Gastrocnemius medialis (tissue), 4 donors: ENCODE results near the gene ZNF689.

Experiments
- CTCF ChIP-seq, 5 experiments: fragments of 450-650 bp in 3 of 5; fragments of 200-600 bp in 2 of 5; sonication (generic) in 2 of 5; IDR thresholded peaks in 4 of 5; conservative IDR thresholded peaks in 1 of 5; 1 replicate in 4 of 5; 2 replicates in 1 of 5; pipeline ENCODE4 v1.5.1; 2016 to 2019; ENCODE audit warnings: antibody characterized with exemption in 5 of 5, mild to moderate bottlenecking in 3 of 5, moderate library complexity in 3 of 5
- POLR2A ChIP-seq, 2 donors: fragments of 450-650 bp; IDR thresholded peaks; one replicate each; pipeline ENCODE4 v1.6.1; 2017; ENCODE audit warnings: antibody characterized with exemption in 2 of 2, mild to moderate bottlenecking in 2 of 2, moderate library complexity in 2 of 2

GRCh38 chr16:30602616-30603277 lies 7.4 kb downstream of the ZNF689 start:
- TF ChIP-seq POLR2A (IDR thresholded peaks at IDR 0.05), result no peak
- no peak for TF ChIP-seq CTCF (IDR thresholded peaks at IDR 0.05 in 4 of 5, conservative IDR thresholded peaks at IDR 0.05 in 1 of 5)
